GM23338 (cell line): ENCODE measurements around the gene LRMDA. TPM values are rescaled to one million over a fixed set of nuclear protein-coding genes. Genes with fewer than 3 reads are reported as not detected.

Source experiments
- ATAC-seq: fragments of 200-7000 bp; cut with Tn5 transposase; 3 replicates; pipeline ENCODE4 v1.9.1; 2020
- DNase-seq: peaks from one replicate; pipeline ENCODE4 v3.0.0-alpha.2; 2015; ENCODE audit warnings: low spot score
- H2AFZ ChIP-seq: fragments of 200-600 bp; sonication (generic); 2 replicates; pipeline ENCODE4 v1.8.0; 2016; ENCODE audit warnings: antibody characterized with exemption, mild to moderate bottlenecking, moderate library complexity
- H3F3A ChIP-seq: fragments of 200-600 bp; sonication (generic); replicated peaks from 2 replicates; pipeline ENCODE4 v1.8.0; 2017; ENCODE audit warnings: antibody characterized with exemption, mixed run types, low read depth
- H3K27ac ChIP-seq: fragments of 200-600 bp; sonication (generic); 2 replicates; pipeline ENCODE4 v1.6.1; 2016; ENCODE audit warnings: low read depth
- H3K27me3 ChIP-seq: fragments of 200-600 bp; sonication (generic); 2 replicates; pipeline ENCODE4 v1.8.0; 2016; ENCODE audit warnings: mild to moderate bottlenecking, mixed run types, moderate library complexity; ENCODE audit not compliant: insufficient read depth
- H3K36me3 ChIP-seq: fragments of 200-600 bp; sonication (generic); 2 replicates; pipeline ENCODE4 v1.8.0; 2016; ENCODE audit warnings: mild to moderate bottlenecking; ENCODE audit not compliant: insufficient read depth
- H3K4me1 ChIP-seq: fragments of 200-600 bp; sonication (generic); 2 replicates; pipeline ENCODE4 v1.8.0; 2016; ENCODE audit warnings: mild to moderate bottlenecking, moderate library complexity; ENCODE audit not compliant: insufficient read depth
- H3K4me2 ChIP-seq: fragments of 200-600 bp; sonication (generic); 2 replicates; pipeline ENCODE4 v1.7.1; 2017; ENCODE audit warnings: mixed run types
- H3K4me3 ChIP-seq: fragments of 200-600 bp; sonication (generic); 2 replicates; pipeline ENCODE4 v1.6.1; 2016; ENCODE audit warnings: mixed run types
- H3K79me2 ChIP-seq: fragments of 200-600 bp; sonication (generic); replicated peaks from 2 replicates; pipeline ENCODE4 v1.8.0; 2017; ENCODE audit warnings: mild to moderate bottlenecking; ENCODE audit not compliant: insufficient read depth
- H3K9me2 ChIP-seq: fragments of 200-600 bp; sonication (generic); 2 replicates; pipeline ENCODE4 v1.8.0; 2017; ENCODE audit not compliant: insufficient read depth
- H4K20me1 ChIP-seq: fragments of 200-600 bp; sonication (generic); replicated peaks from 2 replicates; pipeline ENCODE4 v1.8.0; 2017; ENCODE audit warnings: mild to moderate bottlenecking; ENCODE audit not compliant: insufficient read depth
- H3K27ac Mint-ChIP-seq: 2 replicates; pipeline ENCODE4 v1.8.0; 2020; ENCODE audit warnings: inconsistent platforms, mild to moderate bottlenecking, moderate library complexity, mixed read lengths
- H3K27me3 Mint-ChIP-seq: 3 replicates; pipeline ENCODE4 v1.8.0; 2022; ENCODE audit warnings: low read depth, mild to moderate bottlenecking, moderate library complexity, mixed read lengths, inconsistent platforms; ENCODE audit not compliant: insufficient read depth, poor library complexity
- H3K36me3 Mint-ChIP-seq: 3 replicates; pipeline ENCODE4 v1.8.0; 2021; ENCODE audit warnings: low read depth, mild to moderate bottlenecking, inconsistent platforms, moderate library complexity, mixed read lengths
- H3K4me1 Mint-ChIP-seq: 3 replicates; pipeline ENCODE4 v1.8.0; 2020; ENCODE audit warnings: mild to moderate bottlenecking, inconsistent platforms, mixed read lengths
- H3K4me3 Mint-ChIP-seq: 3 replicates; pipeline ENCODE4 v1.8.0; 2021; ENCODE audit warnings: moderate library complexity, mild to moderate bottlenecking, inconsistent platforms, mixed read lengths
- H3K9me3 Mint-ChIP-seq: 3 replicates; pipeline ENCODE4 v1.8.0; 2020; ENCODE audit warnings: moderate library complexity, mild to moderate bottlenecking, inconsistent platforms, mixed read lengths
- CREB1 ChIP-seq: fragments of 250-450 bp; sonication (Bioruptor Pico); IDR thresholded peaks from 2 replicates; pipeline ENCODE4 v1.5.0; 2020; ENCODE audit warnings: low read depth, mild to moderate bottlenecking, moderate library complexity
- CTCF ChIP-seq, 2 experiments: fragments of 200-600 bp in 1 of 2; sonication (generic) in 1 of 2; conservative IDR thresholded peaks; 2 replicates each; pipeline versions ENCODE4 v1.5.1 to v1.6.1; 2016 to 2017; ENCODE audit warnings: antibody characterized with exemption in 2 of 2, low read depth in 2 of 2, mild to moderate bottlenecking in 2 of 2, moderate library complexity in 1 of 2
- ETS1 ChIP-seq: IDR thresholded peaks from 2 replicates; pipeline ENCODE4 v1.6.1; 2016; ENCODE audit warnings: antibody characterized with exemption
- EZH2 ChIP-seq: fragments of 200-600 bp; sonication (generic); IDR thresholded peaks from one replicate; pipeline ENCODE4 v1.8.0; 2017; ENCODE audit warnings: antibody characterized with exemption, mild to moderate bottlenecking, low read depth; ENCODE audit not compliant: unreplicated experiment
- EZH2phosphoT487 ChIP-seq: fragments of 200-600 bp; sonication (generic); IDR thresholded peaks from one replicate; pipeline ENCODE4 v1.8.1; 2018; ENCODE audit warnings: antibody characterized with exemption; ENCODE audit not compliant: unreplicated experiment
- JUNB ChIP-seq: IDR thresholded peaks from one replicate; pipeline ENCODE4 v1.6.1; 2016; ENCODE audit warnings: antibody characterized with exemption; ENCODE audit not compliant: unreplicated experiment
- NANOG ChIP-seq: IDR thresholded peaks from 2 replicates; pipeline ENCODE4 v1.6.1; 2016; ENCODE audit warnings: antibody characterized with exemption, borderline replicate concordance
- POLR2AphosphoS5 ChIP-seq: IDR thresholded peaks from 2 replicates; pipeline ENCODE4 v1.6.1; 2016; ENCODE audit warnings: antibody characterized with exemption, low read depth
- STAT1 ChIP-seq: IDR thresholded peaks from one replicate; pipeline ENCODE4 v1.6.1; 2016; ENCODE audit warnings: antibody characterized with exemption; ENCODE audit not compliant: unreplicated experiment
- ZNF114 ChIP-seq: fragments of 250-450 bp; sonication (Bioruptor Pico); IDR thresholded peaks from 2 replicates; pipeline ENCODE4 v1.5.0; 2020; ENCODE audit warnings: mild to moderate bottlenecking, moderate library complexity
- ZNF331 ChIP-seq: fragments of 250-450 bp; sonication (Bioruptor Pico); IDR thresholded peaks from 2 replicates; pipeline ENCODE4 v1.5.0; 2020; ENCODE audit warnings: low read depth, mild to moderate bottlenecking, moderate library complexity
- polyA plus RNA-seq: library from polyadenylated mRNA; unstranded; fragments of >200 nt; fragmentation: Nextera tagmentation; extraction: Ambion mirVana; gene quantifications from 2 replicates; pipeline ENCODE4 v1.2.1, GENCODE V29; 2016
- total RNA-seq: library from RNA; depleted of rRNA; stranded (reverse); fragments of >200 nt; shearing (Covaris generic); gene quantifications from 2 replicates; pipeline ENCODE4 v1.2.3, GENCODE V29; 2014

The LRMDA gene
- total and polyA plus RNA-seq, 2 experiments from 2014 or later = 0.90 to 1.8 TPM

- no peak for DNase-seq
- no peak for ATAC-seq
- Histone ChIP-seq H3K27ac (no peak overlapping the region), H3K9me2 (peaks cover 10% of the 10 kb centered on the region), H3K79me2 (no peaks in the 10 kb centered on the region), H4K20me1 (no peaks in the 10 kb centered on the region), H3F3A (no peaks in the 10 kb centered on the region), H3K4me1 (no peaks in the 10 kb centered on the region), H3K4me3 (no peak overlapping the region), H2AFZ (no peak overlapping the region), H3K4me2 (no peak overlapping the region), H3K36me3 (no peaks in the 10 kb centered on the region), H3K27me3 (no peaks in the 10 kb centered on the region)
- TF ChIP-seq EZH2 (no peak), JUNB (no peak), ZNF331 (CRISPR knock-in tag) (no peak), POLR2AphosphoS5 (no peak), ZNF114 (no peak), CTCF (conservative IDR thresholded peaks at IDR 0.05; ENCODE audit: low read depth in 2 of 2) (no peak)
- no peak overlapping the region for H3K27ac Mint-ChIP-seq
- H3K4me3 Mint-ChIP-seq = no peak overlapping the region
- H3K9me3 Mint-ChIP-seq = peaks cover 12% of the 10 kb centered on the region
- no peaks in the 10 kb centered on the region; the same call in 2 of the 3 replicates for H3K36me3 Mint-ChIP-seq
- no peaks in the 10 kb centered on the region for H3K27me3 Mint-ChIP-seq
- H3K4me1 Mint-ChIP-seq = no peaks in the 10 kb centered on the region
These were observed 1061.5 kb downstream of the LRMDA start for GRCh38 chr10:76492678-76493472.

- Histone ChIP-seq H3K9me2 (0 out of 2 replicates have a peak, but pooled peaks cover 3% of the 10 kb centered on the region), H3F3A (no peaks in the 10 kb centered on the region), H2AFZ (no peak overlapping the region), H3K79me2 (no peaks in the 10 kb centered on the region), H3K36me3 (no peaks in the 10 kb centered on the region), H3K4me3 (no peak overlapping the region), H3K27me3 (no peaks in the 10 kb centered on the region), H4K20me1 (no peaks in the 10 kb centered on the region), H3K4me2 (no peak overlapping the region), H3K4me1 (no peaks in the 10 kb centered on the region), H3K27ac (no peak overlapping the region)
- H3K4me1 Mint-ChIP-seq = no peaks in the 10 kb centered on the region
- H3K27ac Mint-ChIP-seq = no peak overlapping the region
- H3K9me3 Mint-ChIP-seq = no peaks in the 10 kb centered on the region; the same call in 2 of the 3 replicates
- H3K4me3 Mint-ChIP-seq = no peak overlapping the region
- DNase-seq (no peak), ATAC-seq (no peak)
- H3K36me3 Mint-ChIP-seq = no peaks in the 10 kb centered on the region
- H3K27me3 Mint-ChIP-seq = no peaks in the 10 kb centered on the region
- TF ChIP-seq ETS1 = no peak
- no peak for TF ChIP-seq EZH2phosphoT487
- no peak for TF ChIP-seq NANOG
- TF ChIP-seq EZH2 = no peak
- TF ChIP-seq CTCF (conservative IDR thresholded peaks at IDR 0.05; ENCODE audit: low read depth in 2 of 2) = no peak
- no peak for TF ChIP-seq CREB1 (CRISPR knock-in tag)
- TF ChIP-seq POLR2AphosphoS5 = no peak
- no peak for TF ChIP-seq JUNB
- TF ChIP-seq ZNF331 (CRISPR knock-in tag) = no peak
- TF ChIP-seq ZNF114 = no peak
- no peak for TF ChIP-seq STAT1
These were observed 1066.2 kb downstream of the LRMDA start for GRCh38 chr10:76497666-76498065.
